HepG2 (cell line): ENCODE results near the gene DBNDD1. TPM values are rescaled to one million over a fixed set of nuclear protein-coding genes. Genes with fewer than 3 reads are reported as not detected.

Source experiments
- HIVEP1 ChIP-seq: sonication (generic); formaldehyde crosslinking; IDR thresholded peaks from 2 replicates; pipeline ENCODE4 v1.4.0; 2020; ENCODE audit warnings: mild to moderate bottlenecking, missing genetic modification reagents
- HNF1B ChIP-seq: sonication (generic); formaldehyde crosslinking; IDR thresholded peaks from 2 replicates; pipeline ENCODE4 v1.5.1; 2020; ENCODE audit warnings: mild to moderate bottlenecking, moderate library complexity, missing genetic modification reagents
- HNRNPLL ChIP-seq: fragments of 200-400 bp; formaldehyde crosslinking; IDR thresholded peaks from 2 replicates; pipeline ENCODE4 v1.6.1; 2017; ENCODE audit warnings: mild to moderate bottlenecking, low read depth, low read length; ENCODE audit not compliant: poor library complexity, severe bottlenecking
- TEAD3 ChIP-seq: optimal IDR thresholded peaks from 2 replicates; pipeline ENCODE3; 2016; ENCODE audit warnings: borderline replicate concordance
- ZFAT ChIP-seq: sonication (generic); formaldehyde crosslinking; conservative IDR thresholded peaks from 2 replicates; pipeline ENCODE4 v1.8.1; 2023; ENCODE audit warnings: missing genetic modification reagents, inconsistent platforms
- ZNF292 ChIP-seq: sonication (generic); formaldehyde crosslinking; IDR thresholded peaks from 2 replicates; pipeline ENCODE4 v1.8.1; 2022; ENCODE audit warnings: mild to moderate bottlenecking, low read depth, missing genetic modification reagents, borderline replicate concordance
- ZNF543 ChIP-seq: sonication (generic); formaldehyde crosslinking; IDR thresholded peaks from 2 replicates; pipeline ENCODE4 v1.4.0; 2020; ENCODE audit warnings: mild to moderate bottlenecking, missing genetic modification reagents
- ZNF782 ChIP-seq: sonication (generic); formaldehyde crosslinking; IDR thresholded peaks from 2 replicates; pipeline ENCODE4 v1.4.0; 2020; ENCODE audit warnings: missing genetic modification reagents, mild to moderate bottlenecking, borderline replicate concordance
- polyA plus RNA-seq, 8 experiments: library from polyadenylated mRNA; depleted of rRNA in 3 of 8; stranded (reverse) in 7 of 8; unstranded in 1 of 8; fragments of >200 nt; fragmentation: Illumina TruSeq in 4 of 8; extraction: Trizol in 4 of 8; gene quantifications; 2 replicates each; pipeline versions ENCODE4 v1.2.1 to v1.2.3, GENCODE V29; 2011 to 2016; ENCODE audit warnings: low read depth in 4 of 8, missing spikeins in 1 of 8, mixed read lengths in 1 of 8; ENCODE audit not compliant: insufficient read depth in 1 of 8
- total RNA-seq, 5 experiments: library from RNA; depleted of rRNA; stranded (reverse); fragments of >200 nt; fragmentation: Illumina TruSeq; extraction: Trizol; gene quantifications; 2 replicates each; pipeline ENCODE4 v1.2.3, GENCODE V29; 2016; ENCODE audit warnings: low read depth in 1 of 5
- TF ChIP-seq, protein P1 (sequence below): sonication (generic); formaldehyde crosslinking; IDR thresholded peaks from 2 replicates; pipeline ENCODE4 v1.8.0; 2022; ENCODE audit warnings: mild to moderate bottlenecking, missing genetic modification reagents, moderate library complexity
- TF ChIP-seq, protein P2 (sequence below): IDR thresholded peaks from 2 replicates; pipeline ENCODE4 v1.6.1; 2016; ENCODE audit warnings: low read depth

Gene DBNDD1
- total and polyA plus RNA-seq, 2 of the 13 experiments (the other 11 are each of a cell fraction or from before 2014, with no cell fraction given), result 17.0 to 40.4 TPM

DNA sequence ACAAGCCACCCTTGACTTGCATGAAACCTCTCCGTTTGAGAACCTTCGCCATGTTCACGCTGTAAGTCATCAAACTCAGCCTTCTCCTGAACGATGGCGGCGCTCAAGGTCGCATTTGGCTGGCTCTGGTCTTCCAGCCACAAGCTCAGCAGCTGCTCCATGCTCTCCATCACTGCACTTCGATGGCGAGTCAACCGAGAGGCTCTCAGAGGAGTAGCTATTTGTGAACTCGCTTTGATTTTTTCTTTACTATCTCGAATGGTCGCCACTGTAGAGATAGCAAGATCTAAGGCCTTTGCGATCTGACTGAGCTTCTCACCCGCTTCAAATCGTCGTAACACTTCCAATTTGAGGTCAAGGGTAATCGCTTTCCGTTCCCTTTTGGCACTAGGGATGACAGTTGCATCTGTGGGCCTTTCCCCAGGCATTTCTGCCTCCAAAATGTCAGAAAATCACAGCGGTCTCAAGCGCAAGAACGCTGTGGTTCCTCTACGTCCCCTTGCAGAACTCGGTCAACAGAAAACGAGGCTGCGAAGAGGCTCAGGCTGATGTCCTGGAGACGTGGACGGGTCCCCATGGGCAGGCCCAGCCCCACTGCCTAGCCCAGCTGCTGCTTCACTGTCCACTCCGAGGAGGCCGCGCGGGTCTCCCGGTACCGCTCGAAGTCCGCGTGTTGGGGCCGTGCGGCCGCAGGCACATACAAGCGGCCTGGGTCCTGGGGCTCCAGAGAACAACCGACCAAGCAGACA lies 47.6 kb downstream of the DBNDD1 start (continued):
- peak; percentile 71 for TF ChIP-seq HNF1B (CRISPR knock-in tag)
- 0 out of 2 replicates have a peak, but pooled peaks have one; percentile 30 for TF ChIP-seq ZNF782 (CRISPR knock-in tag)
- TF ChIP-seq ZFAT (CRISPR knock-in tag), result no peak
- peak; percentile 55; the same call in 1 of the 2 replicates for TF ChIP-seq ZNF292 (CRISPR knock-in tag)
- TF ChIP-seq, protein P1, sequence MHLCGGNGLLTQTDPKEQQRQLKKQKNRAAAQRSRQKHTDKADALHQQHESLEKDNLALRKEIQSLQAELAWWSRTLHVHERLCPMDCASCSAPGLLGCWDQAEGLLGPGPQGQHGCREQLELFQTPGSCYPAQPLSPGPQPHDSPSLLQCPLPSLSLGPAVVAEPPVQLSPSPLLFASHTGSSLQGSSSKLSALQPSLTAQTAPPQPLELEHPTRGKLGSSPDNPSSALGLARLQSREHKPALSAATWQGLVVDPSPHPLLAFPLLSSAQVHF (CRISPR knock-in tag), result peak; percentile 73
- TF ChIP-seq, protein P2, sequence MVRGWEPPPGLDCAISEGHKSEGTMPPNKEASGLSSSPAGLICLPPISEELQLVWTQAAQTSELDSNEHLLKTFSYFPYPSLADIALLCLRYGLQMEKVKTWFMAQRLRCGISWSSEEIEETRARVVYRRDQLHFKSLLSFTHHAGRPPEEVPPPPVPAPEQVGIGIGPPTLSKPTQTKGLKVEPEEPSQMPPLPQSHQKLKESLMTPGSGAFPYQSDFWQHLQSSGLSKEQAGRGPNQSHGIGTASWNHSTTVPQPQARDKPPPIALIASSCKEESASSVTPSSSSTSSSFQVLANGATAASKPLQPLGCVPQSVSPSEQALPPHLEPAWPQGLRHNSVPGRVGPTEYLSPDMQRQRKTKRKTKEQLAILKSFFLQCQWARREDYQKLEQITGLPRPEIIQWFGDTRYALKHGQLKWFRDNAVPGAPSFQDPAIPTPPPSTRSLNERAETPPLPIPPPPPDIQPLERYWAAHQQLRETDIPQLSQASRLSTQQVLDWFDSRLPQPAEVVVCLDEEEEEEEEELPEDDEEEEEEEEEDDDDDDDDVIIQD (CRISPR knock-in tag), result peak; percentile 12; the same call in 1 of the 2 replicates
- TF ChIP-seq HIVEP1 (CRISPR knock-in tag), result peak; percentile 72; the same call in 1 of the 2 replicates
- TF ChIP-seq ZNF543 (CRISPR knock-in tag), result 0 out of 2 replicates have a peak, but pooled peaks have one; percentile 67
- peak; percentile 55 for TF ChIP-seq HNRNPLL
- peak; percentile 14 for TF ChIP-seq TEAD3
